HL-60/S4 treated with retinoic acid at 250 ng/mL for 4 days and 3 days (cell line): ENCODE data around the gene FYB1.
"Not testable (repeated sequence)": the region's sequence is repeated elsewhere in the genome, so short reads cannot be mapped to it uniquely, and the experiment has no call there.

ENCODE experiments used
- in situ Hi-C: fragments of 300-500 bp; cut with MboI; formaldehyde crosslinking; loops from 2 replicates; pipeline ENCODE4 v1.7.0; 2022; ENCODE audit warnings: low sequenced_read_pairs

Gene FYB1

GRCh38 chr5:39219437-39219836, at the start of gene FYB1:
Gene FYB1 (minus strand): TSS chr5:39219563. CDS start chr5:39202960, 16,603 bp downstream.
- in situ Hi-C loops = no loop called here

GRCh38 chr5:39267186-39267585, 47.8 kb upstream of the FYB1 start:
- in situ Hi-C loops = no loop called here

GRCh38 chr5:39266442-39266841, 47.1 kb upstream of the FYB1 start:
- in situ Hi-C loops = no loop called here

- in situ Hi-C loops = no loop called here
Observed at GRCh38 chr5:39264528-39264927, 45.2 kb upstream of the FYB1 start.

GRCh38 chr5:39262981-39263380, 43.6 kb upstream of the FYB1 start:
- in situ Hi-C loops = no loop called here

GRCh38 chr5:39260095-39260494, 40.7 kb upstream of the FYB1 start:
- in situ Hi-C loops = no loop called here

GRCh38 chr5:39257554-39257953, 38.2 kb upstream of the FYB1 start:
- in situ Hi-C loops = no loop called here

- in situ Hi-C loops = no loop called here
Observed at GRCh38 chr5:39256477-39257235, 37.3 kb upstream of the FYB1 start.

- in situ Hi-C loops = no loop called here
Observed at GRCh38 chr5:39255406-39255805, 36.0 kb upstream of the FYB1 start.

- in situ Hi-C loops = no loop called here
Observed at GRCh38 chr5:39254671-39255070, 35.3 kb upstream of the FYB1 start.

GRCh38 chr5:39253196-39253595, 33.8 kb upstream of the FYB1 start:
- in situ Hi-C loops = no loop called here

- in situ Hi-C loops = no loop called here
Observed at GRCh38 chr5:39249564-39250274, 30.4 kb upstream of the FYB1 start.

- in situ Hi-C loops = no loop called here
Observed at GRCh38 chr5:39249069-39249468, 29.7 kb upstream of the FYB1 start.

GRCh38 chr5:39240750-39241149, 21.4 kb upstream of the FYB1 start:
- in situ Hi-C loops = no loop called here

- in situ Hi-C loops = no loop called here
Observed at GRCh38 chr5:39238366-39239105, 19.2 kb upstream of the FYB1 start.

GRCh38 chr5:39236718-39237117, 17.4 kb upstream of the FYB1 start:
- in situ Hi-C loops = no loop called here

GRCh38 chr5:39235648-39236047, 16.3 kb upstream of the FYB1 start:
- in situ Hi-C loops = no loop called here

GRCh38 chr5:39234494-39234893, 15.1 kb upstream of the FYB1 start:
- in situ Hi-C loops = not testable (repeated sequence)

- in situ Hi-C loops = no loop called here
Observed at GRCh38 chr5:39233783-39234182, 14.4 kb upstream of the FYB1 start.

GRCh38 chr5:39231705-39232525, 12.6 kb upstream of the FYB1 start:
- in situ Hi-C loops = no loop called here

GRCh38 chr5:39228596-39228995, 9.2 kb upstream of the FYB1 start:
- in situ Hi-C loops = loop anchor here (10.0 kb wide), 1 partner anchor 56 kb away; no protein-coding TSS in a partner anchor
